Left lung (tissue), 10 donors: ENCODE measurements around the gene P2RY14. TPM values are rescaled to one million over a fixed set of nuclear protein-coding genes. Genes with fewer than 3 reads are reported as not detected.

Source experiments
- ATAC-seq: fragments of 200-7000 bp; cut with Tn5 transposase; one replicate; pipeline ENCODE4 v1.9.1; 2020; ENCODE audit warnings: moderate library complexity
- DNase-seq, 4 donors: peaks; one replicate each; pipeline ENCODE4 v3.0.0-alpha.2; 2013 to 2020
- H3K27ac ChIP-seq, 2 donors: fragments of 200-600 bp; sonication (generic) in 1 of 2; one replicate each; pipeline versions ENCODE4 v1.5.0 to v1.8.0; 2020 to 2021
- H3K27me3 ChIP-seq, 2 donors: fragments of 200-600 bp; sonication (generic) in 1 of 2; one replicate each; pipeline versions ENCODE4 v1.5.0 to v1.8.0; 2020 to 2021
- H3K36me3 ChIP-seq, 2 donors: fragments of 200-600 bp; sonication (generic) in 1 of 2; one replicate each; pipeline versions ENCODE4 v1.5.0 to v1.8.0; 2020 to 2021
- H3K4me1 ChIP-seq, 2 donors: fragments of 200-600 bp; one replicate each; pipeline ENCODE4 v1.8.0; 2021
- H3K4me3 ChIP-seq, 2 donors: fragments of 200-600 bp; sonication (generic) in 1 of 2; one replicate each; pipeline versions ENCODE4 v1.5.0 to v1.8.0; 2020 to 2021; ENCODE audit warnings: mild to moderate bottlenecking in 1 of 2
- H3K9me3 ChIP-seq, 2 donors: fragments of 200-600 bp; sonication (generic) in 1 of 2; one replicate each; pipeline versions ENCODE4 v1.5.0 to v1.8.0; 2020 to 2021
- CTCF ChIP-seq, 2 donors: fragments of 200-600 bp; sonication (generic) in 1 of 2; IDR thresholded peaks; one replicate each; pipeline versions ENCODE4 v1.5.0 to v1.8.0; 2021; ENCODE audit warnings: antibody characterized with exemption in 2 of 2
- intact Hi-C, 2 donors: fragments of 100-400 bp; cut with DNase I; formaldehyde crosslinking; loops; one replicate each; pipeline versions ENCODE4 v1.11.2 to v1.14.2; 2022
- polyA plus RNA-seq, 6 donors: library from polyadenylated mRNA; unstranded; fragments of 120-200 nt; gene quantifications; one replicate each; pipeline ENCODE4 v1.2.1, GENCODE V29; 2013; ENCODE audit not compliant: insufficient read length in 6 of 6
- total RNA-seq, 2 donors: library from RNA; stranded (reverse); fragmentation: NEBNext Ultra II Directional; extraction: Animal tissue kit (Norgen Biotek cat#: 25700); gene quantifications; one replicate each; pipeline ENCODE4 v1.2.1, GENCODE V29; 2021
- donor health status: DM: no; HTN: yes; CAD: no.
- donor health status: DM: no; HTN: no; CAD: no.

P2RY14 gene
- total and polyA plus RNA-seq, 8 donors: 2.4 to 6.4 (median 4.3) TPM

GRCh38 chr3:151285940-151286339 is 7.6 kb upstream of the P2RY14 start:
- no peak for DNase-seq
- intact Hi-C loops: no loop called here

GRCh38 chr3:151283907-151284461 is 5.6 kb upstream of the P2RY14 start:
- TF ChIP-seq CTCF (IDR thresholded peaks at IDR 0.05): no peak
- no peaks in the 10 kb centered on the region for H3K27me3 ChIP-seq
- intact Hi-C loops: loop anchor here in 1 of 2 donors (2.0 to 5.0 kb wide), 2 partner anchors 57 to 117 kb away; no protein-coding TSS in a partner anchor
- ATAC-seq (peak; percentile 68), DNase-seq (peak in 1 of 4 donors; percentile 33)
- H3K9me3 ChIP-seq: no peaks in the 10 kb centered on the region
- H3K36me3 ChIP-seq: no peaks in the 10 kb centered on the region
- H3K4me1 ChIP-seq: peaks cover 0 to 9% of the 10 kb centered on the region in 2 donors
- no peak overlapping the region for H3K4me3 ChIP-seq
- H3K27ac ChIP-seq: no peak overlapping the region

More at GRCh38 chr3:151285940-151286339, 7.6 kb upstream of the P2RY14 start:
- no peaks in the 10 kb centered on the region for H3K9me3 ChIP-seq
- H3K36me3 ChIP-seq: no peaks in the 10 kb centered on the region
- H3K4me3 ChIP-seq: no peak overlapping the region
- H3K4me1 ChIP-seq: no peaks in the 10 kb centered on the region
- H3K27ac ChIP-seq: no peak overlapping the region
- ATAC-seq: no peak
- H3K27me3 ChIP-seq: no peaks in the 10 kb centered on the region
- no peak for TF ChIP-seq CTCF (IDR thresholded peaks at IDR 0.05)

- peaks cover 0 to 15% of the 10 kb centered on the region in 2 donors for H3K4me1 ChIP-seq
- no peak for TF ChIP-seq CTCF (IDR thresholded peaks at IDR 0.05)
- DNase-seq (no peak), ATAC-seq (no peak)
- H3K4me3 ChIP-seq: no peak overlapping the region
- no peak overlapping the region for H3K27ac ChIP-seq
- intact Hi-C loops: loop anchor here in 1 of 2 donors (2.0 to 5.0 kb wide), 2 partner anchors 57 to 116 kb away; no protein-coding TSS in a partner anchor
- no peaks in the 10 kb centered on the region for H3K36me3 ChIP-seq
- H3K27me3 ChIP-seq: no peaks in the 10 kb centered on the region
- H3K9me3 ChIP-seq: no peaks in the 10 kb centered on the region
Observed at GRCh38 chr3:151283387-151283786, 5.0 kb upstream of the P2RY14 start.

- ATAC-seq: peak; percentile 88
- Histone ChIP-seq H3K27me3 (no peaks in the 10 kb centered on the region), H3K4me3 (no peak overlapping the region), H3K4me1 (peaks cover 0 to 20% of the 10 kb centered on the region in 2 donors), H3K36me3 (no peaks in the 10 kb centered on the region), H3K27ac (no peak overlapping the region), H3K9me3 (no peaks in the 10 kb centered on the region)
- TF ChIP-seq CTCF (IDR thresholded peaks at IDR 0.05): peak; percentile 40 to 61
- DNase-seq: peak in 2 of 4 donors; percentile 56 to 63
- intact Hi-C loops: loop anchor here in 1 of 2 donors (2.0 to 5.0 kb wide), 2 partner anchors 56 to 116 kb away; no protein-coding TSS in a partner anchor
Observed at GRCh38 chr3:151282921-151283320, 4.6 kb upstream of the P2RY14 start.

GRCh38 chr3:151281671-151282324 is 3.5 kb upstream of the P2RY14 start:
- H3K4me3 ChIP-seq: no peak overlapping the region
- ATAC-seq (no peak), DNase-seq (no peak)
- no peaks in the 10 kb centered on the region for H3K27me3 ChIP-seq
- intact Hi-C loops: loop anchor here in 1 of 2 donors (2.0 to 5.0 kb wide), 2 partner anchors 55 to 114 kb away; no protein-coding TSS in a partner anchor
- H3K36me3 ChIP-seq: no peaks in the 10 kb centered on the region
- H3K9me3 ChIP-seq: no peaks in the 10 kb centered on the region
- no peak overlapping the region for H3K27ac ChIP-seq
- H3K4me1 ChIP-seq: peaks cover 0 to 22% of the 10 kb centered on the region in 2 donors
- no peak for TF ChIP-seq CTCF (IDR thresholded peaks at IDR 0.05)
